GM21423 (cell line): ENCODE results near the gene PER3.

ENCODE experiments used
- ATAC-seq: cut with Tn5 transposase; IDR thresholded peaks from one replicate; pipeline ENCODE4 v1.9.1; 2021; ENCODE audit warnings: mild to moderate bottlenecking, moderate library complexity; ENCODE audit not compliant: unreplicated experiment

PER3 gene

DNA sequence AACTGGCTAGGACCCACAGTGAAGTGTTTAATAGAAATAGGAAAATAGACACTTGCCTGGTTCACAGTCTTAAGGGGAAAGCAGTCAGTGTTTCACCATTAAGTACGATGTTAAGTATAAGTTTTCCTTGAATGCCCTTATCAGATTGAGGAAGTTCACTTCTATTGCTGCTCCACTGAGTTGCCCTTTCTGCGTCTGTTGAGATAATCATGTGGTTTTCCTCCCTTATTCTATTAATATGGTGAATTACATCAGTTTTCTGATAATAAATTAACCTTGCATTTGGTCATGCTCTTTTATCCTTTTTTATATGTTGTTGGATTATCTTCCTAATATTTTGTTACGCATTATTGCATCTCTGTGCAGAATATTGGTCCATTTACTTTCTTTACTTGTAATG, 47.4 kb downstream of the PER3 start:
- ATAC-seq, result no peak

DNA sequence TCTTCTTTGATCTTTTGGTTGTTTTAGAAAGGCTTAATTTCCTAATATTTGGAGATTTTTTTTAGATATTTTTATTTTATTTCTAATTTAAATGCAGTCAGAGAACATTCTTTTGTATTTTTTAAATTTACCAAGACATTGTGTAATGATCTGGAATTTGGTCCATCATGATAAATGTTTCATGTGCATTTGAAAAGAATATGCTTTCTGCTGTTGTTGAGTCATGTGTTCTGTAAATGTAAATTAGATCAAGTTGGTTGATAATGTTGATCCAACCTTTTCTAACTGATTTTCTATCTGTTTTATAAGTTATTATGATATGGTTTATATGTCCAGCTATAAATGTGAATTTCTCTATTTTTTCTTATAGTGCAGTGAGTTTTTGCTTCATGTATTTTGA, 48.9 kb downstream of the PER3 start:
- ATAC-seq, result no peak

DNA sequence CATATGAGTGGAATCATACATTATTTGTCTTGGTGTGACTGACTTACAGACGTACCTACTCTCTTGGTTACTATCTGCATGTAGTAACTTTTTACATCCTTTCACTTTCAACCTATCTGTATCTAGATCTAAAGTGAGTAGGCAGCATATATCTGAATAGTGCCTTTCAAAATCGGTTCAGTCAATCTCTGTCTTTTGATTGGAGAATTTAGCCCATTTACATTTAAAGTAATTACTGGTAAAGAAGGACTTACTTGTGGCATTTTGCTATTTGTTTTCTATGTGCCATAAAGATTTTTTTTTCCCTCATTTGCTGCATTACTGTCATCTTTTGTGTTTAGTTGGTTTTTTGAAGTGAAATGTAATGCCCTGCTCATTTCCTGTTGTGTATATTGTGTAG, 54.6 kb downstream of the PER3 start:
- ATAC-seq, result no peak

DNA sequence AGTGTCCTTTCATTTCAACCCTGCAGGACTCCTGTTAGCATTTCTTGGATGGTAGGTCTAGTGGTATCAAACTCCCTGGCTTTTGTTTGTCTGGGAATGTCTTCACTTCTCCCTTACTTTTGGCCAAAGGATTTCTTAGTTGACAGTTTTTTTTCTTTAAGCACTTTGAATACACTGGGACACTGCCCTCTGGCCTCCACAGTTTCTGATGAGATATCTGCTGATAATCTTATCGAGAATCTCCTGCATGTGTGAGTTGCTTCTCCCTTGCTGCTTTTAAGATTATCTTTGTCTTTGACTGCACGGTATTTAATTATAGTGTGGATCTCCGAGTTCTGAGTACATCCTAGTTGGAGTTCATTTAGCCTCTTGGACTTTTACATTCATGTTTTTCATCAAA, 55.4 kb downstream of the PER3 start:
- ATAC-seq, result no peak

DNA sequence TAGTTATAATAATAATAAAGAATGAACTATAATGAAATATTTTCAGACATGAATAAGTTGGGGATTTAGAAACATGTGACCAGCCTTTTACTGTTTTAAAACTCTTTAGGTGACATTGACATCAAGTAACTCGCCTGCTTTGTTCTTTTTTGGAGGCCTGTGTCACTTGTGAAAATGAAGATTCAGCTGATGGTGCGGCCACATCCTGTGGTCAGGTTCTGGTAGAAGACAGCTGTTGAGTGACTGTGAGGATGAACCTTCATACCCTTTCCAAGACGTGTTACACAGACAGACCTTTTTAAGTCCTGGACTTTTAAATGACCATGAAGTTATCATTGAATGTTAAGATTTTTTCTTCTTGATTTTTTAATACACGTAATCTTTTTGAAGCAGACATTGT, 58.4 kb downstream of the PER3 start:
- no peak for ATAC-seq

DNA sequence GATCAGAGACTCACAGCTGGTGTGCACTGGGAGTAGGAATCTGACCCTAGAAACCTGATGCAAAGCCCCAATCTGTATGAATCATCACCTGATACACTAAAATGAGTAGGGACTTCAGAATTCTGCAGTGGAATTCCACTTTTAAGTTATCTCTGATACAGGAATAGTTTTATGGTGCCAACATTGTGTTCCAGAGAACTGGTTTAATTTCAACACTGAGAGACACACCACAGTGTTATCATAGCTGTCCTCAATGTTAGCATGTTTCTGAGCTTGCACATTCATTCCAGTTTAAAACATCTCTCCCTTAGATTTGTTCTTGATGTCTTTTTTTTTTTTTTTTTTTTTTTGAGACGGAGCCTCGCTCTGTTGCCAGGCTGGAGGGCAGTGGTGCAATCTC, 61.7 kb downstream of the PER3 start:
- ATAC-seq, result no peak

DNA sequence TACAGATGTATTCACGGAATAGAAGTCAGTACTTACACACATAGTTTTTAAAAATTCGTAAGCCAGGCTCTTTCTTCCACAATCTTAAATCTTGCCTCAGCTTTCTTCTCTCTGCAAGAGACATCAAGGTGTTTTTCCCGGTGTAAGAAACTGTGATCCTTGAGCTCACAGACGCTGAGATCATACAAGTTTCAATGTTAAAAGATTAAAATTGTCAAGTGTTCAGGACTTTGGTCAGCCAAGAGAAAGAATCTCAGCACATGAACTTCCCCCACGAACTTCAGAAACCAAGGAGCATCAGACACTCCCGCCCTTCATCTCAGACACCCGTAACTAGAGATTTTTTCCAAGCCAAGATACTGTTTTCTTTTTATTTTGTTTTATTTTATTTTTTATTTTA, 62.6 kb downstream of the PER3 start:
- no peak for ATAC-seq

DNA sequence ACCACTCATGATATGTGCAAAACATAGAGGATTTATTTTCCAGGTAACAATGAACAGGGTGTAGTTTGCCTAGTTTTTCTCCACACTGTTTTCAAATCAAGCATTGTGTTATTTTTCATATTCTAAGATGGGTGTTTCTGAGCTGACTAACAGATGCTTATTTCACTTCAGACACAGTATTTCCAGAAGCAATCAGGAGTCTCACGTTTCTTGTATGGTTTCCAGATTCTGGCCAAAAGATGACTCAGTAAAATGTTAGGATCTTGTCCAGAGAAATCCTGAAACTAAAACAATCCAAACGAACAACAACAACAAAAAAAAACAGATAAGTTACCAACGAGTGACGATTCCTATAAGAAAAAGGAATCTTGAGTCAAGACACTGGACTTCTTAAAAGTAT, 63.5 kb downstream of the PER3 start:
- no peak for ATAC-seq

DNA sequence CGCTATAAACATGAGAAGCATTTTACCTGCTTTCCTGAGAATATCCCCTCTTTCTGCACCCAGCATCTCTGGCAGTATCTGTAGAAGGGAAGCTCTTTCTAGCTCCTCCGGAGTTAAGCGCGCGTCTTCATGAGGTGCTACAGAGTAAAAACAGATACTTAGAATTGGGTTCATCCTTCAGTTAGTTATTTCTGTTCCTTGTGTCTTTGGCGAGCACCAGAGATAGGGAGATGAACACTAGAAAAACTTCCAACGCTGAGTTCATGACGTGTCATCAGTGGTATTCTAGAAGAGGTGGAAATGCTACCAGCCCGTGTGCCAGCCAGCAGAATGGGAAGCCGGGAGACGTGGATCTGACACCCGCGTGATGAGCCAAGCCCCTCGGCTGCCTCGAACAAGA, 66.7 kb downstream of the PER3 start:
- no peak for ATAC-seq

DNA sequence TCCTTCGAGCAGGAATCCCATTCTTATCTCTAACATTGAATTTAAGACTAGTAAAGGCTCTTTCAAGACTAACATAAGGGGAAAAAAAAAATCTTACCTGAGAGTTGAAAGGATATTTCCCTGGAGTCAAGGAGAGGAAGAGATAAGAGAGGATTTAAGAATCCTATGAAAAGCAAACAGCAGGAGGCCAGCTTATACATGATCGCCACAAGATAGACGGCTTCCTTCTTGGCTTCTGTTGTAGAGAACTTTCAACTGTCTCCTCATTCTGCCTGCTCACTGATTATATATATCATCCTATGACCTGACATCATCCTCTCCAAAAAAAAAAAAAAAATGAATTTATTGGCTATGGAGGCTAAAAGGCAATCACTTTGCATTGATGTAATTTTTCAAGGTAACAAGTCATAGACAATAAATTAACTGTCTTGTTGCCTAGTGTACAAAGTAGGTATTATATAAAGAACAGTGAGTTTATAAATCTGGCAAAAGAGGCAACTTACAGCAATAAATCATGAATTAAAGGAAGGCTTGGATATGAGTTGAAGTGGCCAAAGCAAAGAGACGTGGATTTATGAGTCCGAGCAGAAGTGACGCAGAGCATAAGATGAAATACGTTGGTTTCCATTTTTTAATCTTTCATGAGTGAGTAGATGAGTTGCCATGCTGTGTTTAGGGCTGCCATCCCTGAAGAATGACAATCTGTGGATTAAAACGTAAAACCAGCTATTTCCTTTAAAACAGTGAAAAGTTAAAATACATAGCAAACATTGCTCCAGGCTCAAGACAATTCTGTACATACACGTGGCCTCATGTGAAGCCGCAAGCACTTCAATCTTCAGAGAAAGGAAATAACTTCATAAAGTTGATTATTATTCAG, 69.0 kb downstream of the PER3 start, which contains the start of gene UTS2:
Gene UTS2 (minus strand): TSS at position 262 of the 880 bp plus-strand sequence. CDS start 62 bp downstream, at position 200.
- no peak for ATAC-seq

DNA sequence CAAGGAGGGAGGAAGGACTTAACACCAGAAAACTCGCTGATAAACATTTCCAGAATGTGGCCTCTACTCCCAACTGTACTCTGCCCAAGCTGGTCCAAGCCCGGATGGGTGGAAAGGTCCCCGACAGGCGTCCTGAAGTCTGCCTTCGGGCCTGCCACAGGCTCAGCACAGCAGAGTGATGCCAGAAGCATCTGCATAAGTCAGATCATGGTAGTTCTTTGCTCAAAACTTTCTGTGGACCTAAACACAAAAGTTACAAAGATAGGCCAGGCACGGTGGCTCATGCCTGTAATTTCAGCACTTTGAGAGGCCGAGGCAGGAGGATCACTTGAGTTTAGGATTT, 69.6 kb downstream of the PER3 start:
- no peak for ATAC-seq

DNA sequence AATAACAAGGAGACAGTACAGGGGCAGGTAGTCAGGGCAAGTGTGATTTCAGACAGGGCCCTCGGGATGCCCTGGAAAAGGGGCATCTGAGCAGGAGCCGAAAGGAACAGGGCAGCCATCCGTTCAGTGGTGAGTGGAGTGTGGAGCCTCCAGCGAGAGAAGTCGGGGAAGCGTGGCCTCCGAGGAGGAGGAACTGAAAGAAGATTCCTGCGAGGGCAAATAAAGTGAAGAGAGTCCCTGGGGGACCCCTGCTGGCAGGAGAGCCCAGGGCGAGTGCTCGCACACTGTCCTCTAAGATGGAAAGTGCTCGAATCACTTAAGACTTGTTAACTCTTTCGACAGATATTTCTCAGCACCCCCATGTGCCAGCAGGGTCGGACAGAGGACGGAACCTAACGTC, 72.3 kb downstream of the PER3 start:
- ATAC-seq, result no peak

DNA sequence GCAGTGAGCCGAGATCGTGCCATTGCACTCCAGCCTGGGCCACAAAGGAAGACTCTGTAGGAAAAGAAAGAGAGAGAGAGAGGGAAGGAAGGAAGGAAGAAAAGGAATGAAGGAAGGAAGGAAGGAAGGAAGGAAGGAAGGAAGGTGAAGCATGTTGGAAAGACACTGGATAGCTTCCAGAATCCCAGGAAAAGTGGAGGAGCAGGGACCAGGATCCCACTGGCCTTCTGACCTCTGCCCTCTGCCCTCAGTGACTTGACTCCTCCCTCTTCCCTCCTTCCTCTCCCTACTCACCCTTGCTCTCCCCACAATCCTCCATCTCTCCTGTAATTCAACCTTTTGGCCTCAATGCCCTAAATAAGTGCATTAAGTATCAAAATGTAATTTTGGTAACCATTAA, 72.9 kb downstream of the PER3 start:
- no peak for ATAC-seq

DNA sequence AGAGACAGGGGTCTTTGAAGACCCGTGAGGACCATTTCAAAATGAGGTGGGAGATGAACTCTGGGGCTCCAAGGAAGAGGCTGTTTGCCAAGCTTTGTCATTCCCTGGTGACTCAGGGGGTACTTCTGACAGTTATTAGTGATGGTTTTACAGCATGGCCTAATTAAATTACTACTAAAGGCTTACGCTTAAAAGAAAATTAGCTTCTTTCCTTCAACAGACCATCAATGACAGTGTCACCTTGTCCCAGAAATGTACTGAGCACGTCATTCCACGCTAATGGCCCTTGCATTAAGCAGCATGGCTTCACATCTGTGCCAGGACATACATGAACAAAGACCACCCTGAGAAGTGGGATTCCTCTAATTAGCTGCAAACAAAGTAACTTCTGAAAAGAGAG, 73.9 kb downstream of the PER3 start:
- ATAC-seq, result no peak

DNA sequence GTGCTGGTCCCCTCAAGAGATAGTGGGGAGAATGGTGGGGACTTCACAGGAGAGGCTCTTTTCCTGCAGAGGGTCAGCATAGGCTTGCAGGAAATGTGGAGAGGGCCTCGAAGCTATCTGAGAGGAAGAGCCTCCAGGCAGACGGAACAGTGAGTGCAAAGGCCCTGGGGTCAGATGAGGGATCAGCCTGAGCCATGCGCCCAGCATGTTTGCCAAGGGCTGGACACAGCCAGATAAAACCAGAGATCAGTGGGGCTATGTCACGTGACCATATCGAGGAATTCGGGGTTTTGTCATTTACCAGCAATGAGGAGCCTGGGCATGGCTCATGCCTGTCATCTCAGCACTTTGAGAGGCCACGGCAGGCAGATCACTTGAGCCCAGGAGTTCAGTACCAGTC, 75.3 kb downstream of the PER3 start:
- ATAC-seq, result no peak

DNA sequence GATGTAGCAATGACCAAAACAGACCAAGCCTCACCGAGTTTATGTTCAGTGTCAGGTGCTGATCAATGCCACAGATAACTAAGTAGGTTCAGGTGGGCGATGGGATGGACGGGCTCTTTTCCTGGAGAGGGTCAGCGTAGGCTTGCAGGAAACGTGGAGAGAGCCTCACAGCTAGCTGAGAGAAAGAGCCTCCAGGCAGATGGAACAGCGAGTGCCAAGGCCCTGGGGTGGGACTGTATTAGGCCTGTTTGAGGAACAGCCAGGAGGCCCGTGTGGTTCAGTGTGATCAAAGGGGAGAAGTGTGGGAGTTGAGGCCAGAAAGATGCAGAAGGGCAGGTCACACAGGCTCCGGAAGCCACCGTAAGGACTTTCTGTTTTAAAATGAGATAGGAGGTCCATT, 76.0 kb downstream of the PER3 start:
- ATAC-seq, result no peak

DNA sequence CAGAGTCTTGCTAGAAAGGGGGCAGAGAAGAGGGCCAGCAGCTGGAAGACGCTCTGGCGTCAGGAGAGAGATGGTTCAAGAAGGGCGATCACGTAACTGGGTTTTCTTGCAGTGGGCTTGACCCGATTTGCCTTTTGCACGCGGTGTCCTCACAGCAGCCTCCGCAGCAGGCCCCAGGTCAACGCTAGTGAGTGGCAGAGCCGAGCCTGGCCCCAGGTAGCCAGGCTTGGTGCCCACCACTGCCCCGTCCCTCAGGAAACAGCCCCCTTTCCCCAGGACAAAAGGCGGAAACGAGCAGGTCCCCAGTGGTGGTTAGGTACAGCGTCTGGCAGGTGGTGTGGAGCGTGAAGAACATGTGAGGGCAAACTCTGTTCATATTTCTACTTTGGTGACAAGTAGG, 77.4 kb downstream of the PER3 start:
- ATAC-seq, result no peak

DNA sequence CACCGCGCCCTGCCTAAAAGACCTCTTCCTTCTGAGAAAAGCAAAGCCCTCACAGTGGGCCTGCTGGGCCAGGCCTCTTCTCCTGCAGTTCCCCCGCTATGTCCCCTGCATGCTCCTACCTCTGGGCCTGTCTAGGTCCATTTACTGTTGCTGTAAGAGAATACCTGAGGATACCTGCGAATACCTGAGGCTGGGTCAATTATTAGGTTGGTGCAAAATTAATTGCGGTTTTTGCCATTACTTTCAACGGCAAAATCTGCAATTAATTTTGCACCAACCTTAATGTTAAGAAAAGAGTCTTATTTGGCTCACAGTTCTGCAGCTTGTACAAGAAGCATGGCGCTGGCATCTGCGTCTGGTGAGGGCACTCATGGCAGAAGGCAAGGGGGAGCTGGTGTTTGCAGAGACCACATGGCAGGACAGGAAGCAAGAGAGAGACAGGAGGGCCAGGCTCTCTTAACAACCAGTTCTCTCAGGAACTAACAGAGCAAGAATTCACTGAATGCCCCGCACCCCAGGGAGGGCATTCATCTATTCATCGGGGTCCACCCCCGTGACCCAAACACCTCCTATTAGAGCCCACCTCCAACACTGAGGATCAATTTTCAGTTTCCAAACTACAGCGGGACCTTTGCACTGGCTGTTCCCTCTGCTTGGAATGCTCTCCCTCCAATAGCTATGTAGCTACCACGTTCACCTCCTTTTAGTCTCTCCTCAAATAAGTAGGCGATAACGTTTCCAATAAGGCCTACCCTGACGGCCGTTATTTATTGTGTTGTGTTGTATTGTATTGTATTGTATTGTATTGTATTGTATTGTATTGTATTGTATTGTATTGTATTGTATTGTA, 78.3 kb downstream of the PER3 start:
- ATAC-seq, result no peak

DNA sequence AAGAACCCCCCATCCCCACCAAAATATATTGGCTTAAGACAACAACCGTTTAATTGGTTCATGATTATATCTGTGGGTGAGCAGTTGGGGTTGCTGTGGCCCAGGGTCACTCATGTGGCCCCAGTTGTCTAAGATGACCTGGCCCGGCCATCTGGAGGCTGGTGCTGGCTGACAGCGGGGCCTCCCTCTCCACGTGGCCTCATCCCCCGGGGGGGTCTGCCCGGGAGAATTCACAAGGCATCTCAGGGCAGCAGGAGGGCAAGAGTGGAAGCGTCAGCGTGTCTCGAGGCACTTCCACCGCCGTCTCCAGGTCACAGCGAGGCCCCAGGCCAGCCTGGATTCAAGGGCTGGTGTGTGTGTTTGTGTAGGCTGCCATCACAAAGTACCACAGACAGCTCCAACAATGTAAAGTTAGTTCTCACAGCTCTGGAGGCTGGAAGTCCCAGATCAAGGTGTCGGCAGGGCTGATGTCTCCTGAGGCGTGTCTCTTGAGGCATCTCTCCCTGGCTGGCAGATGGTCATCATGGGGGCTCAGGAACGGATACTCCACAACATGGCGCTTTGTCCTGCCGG, 79.8 kb downstream of the PER3 start:
- ATAC-seq, result no peak

DNA sequence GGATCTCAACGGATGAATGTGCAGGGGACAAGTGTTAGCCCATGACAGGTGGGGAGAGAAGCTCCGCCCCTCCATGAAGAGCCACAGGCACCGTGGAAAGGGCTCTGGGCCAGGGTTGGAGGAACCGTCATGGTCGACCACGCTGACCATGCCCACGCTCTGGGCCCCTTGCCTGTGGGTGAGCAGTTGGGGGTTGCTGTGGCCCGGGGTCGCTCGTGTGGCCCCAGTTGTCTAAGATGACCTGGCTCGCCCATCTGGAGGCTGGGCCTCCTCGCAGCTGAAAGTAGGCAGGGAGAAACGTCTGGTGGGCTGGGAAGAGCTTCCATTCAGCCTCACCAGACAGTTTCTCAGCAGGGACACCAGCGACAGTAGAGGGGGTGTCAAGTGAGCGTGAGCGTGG, 81.9 kb downstream of the PER3 start:
- ATAC-seq, result no peak

DNA sequence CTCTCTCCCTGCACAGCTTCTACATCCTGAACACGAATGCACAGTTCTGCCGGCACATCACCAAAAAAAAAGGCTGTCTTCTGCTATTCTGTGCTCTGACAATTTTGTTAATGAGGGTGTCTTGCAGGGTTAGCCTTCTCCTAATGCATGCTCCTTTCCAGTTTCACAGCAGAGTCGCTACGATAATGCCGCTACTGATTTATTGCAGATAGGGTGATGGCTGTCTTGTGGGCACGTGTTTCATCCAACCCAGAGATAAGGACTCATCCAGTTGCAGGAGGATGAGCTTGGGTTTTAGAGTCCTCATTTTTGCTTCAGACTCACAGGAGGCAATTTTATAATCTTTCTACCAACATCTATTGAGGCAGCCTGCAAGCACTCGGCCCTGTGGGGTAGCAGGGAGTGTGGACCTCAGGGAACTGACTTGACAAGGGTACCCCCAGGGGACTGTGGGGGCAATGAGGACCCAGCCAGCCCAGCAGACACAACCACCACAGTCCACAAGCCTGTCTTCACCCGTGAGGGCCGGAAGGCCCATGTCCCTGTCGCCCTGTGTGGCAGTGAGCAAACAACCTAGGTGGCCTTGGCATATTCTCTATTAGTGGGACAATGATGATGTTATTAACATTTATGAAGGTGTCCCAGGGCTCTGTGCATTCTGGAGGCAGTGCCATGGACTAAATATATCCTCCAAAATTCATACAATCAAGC, 84.1 kb downstream of the PER3 start:
- ATAC-seq, result no peak
